HG03565 (cell line): ENCODE data around the gene MXD3.
"Not testable (repeated sequence)": the region's sequence is repeated elsewhere in the genome, so short reads cannot be mapped to it uniquely, and the experiment has no call there.

Source experiments
- ATAC-seq: cut with Tn5 transposase; IDR thresholded peaks from one replicate; pipeline ENCODE4 v1.9.1; 2021; ENCODE audit warnings: mild to moderate bottlenecking, moderate library complexity; ENCODE audit not compliant: unreplicated experiment

Gene MXD3, protein sequence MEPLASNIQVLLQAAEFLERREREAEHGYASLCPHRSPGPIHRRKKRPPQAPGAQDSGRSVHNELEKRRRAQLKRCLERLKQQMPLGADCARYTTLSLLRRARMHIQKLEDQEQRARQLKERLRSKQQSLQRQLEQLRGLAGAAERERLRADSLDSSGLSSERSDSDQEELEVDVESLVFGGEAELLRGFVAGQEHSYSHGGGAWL

DNA sequence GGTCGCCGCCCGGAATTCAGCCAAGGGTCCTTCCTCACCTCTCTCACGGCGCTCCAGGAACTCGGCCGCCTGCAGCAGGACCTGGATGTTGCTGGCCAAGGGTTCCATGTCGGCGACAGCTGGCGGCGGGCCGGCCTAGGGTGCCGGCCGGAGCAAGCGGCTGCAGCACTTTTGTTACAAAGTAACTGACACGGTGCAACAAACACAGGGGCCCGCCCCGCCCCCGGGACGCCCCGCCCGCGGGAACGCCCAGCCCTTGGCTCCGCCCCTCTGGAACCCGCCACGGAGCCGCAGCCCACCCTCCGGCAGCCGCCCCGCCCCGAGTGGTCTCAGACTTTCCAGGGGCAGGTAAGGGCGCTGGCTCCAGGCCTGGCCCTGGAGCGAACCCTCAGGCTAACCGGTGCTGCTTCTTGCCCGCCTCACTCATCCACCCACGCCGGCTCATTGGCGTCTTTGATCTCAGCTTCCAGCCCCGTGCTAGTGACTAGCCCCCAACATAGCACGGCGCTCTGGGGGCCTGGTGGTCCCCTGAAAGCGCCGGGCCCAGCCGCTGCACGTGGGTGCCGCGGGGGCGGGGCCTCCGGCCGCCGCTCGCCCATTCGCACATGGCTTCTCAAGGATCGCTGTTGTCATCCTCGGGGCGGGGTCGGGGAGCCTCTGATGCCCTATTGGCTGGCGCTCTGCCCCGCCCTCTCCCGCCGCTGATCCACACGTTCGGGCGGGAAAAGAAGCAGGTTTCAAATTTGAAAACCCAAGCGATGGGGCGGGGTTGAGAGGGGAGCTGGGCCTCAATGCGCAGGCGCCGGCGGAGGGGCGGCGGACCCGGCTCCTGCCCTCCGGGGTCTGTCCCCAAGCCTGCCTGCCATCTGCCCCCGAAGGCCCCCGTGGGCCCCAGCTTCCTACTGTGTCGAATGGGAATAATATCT lies at the start of gene MXD3:
Gene MXD3, minus strand, starts transcription at position 176 of the 926 bp plus-strand sequence. Its CDS starts 68 bp downstream, at position 108.
- peak; percentile 55 for ATAC-seq

- ATAC-seq = not testable (repeated sequence)
Observed at GRCh38 chr5:177360740-177361139, 49.0 kb upstream of the MXD3 start.

- no peak for ATAC-seq
Observed at GRCh38 chr5:177359860-177360259, 48.2 kb upstream of the MXD3 start.

- ATAC-seq = no peak
Observed at GRCh38 chr5:177359451-177359851, 47.8 kb upstream of the MXD3 start.

- no peak for ATAC-seq
Observed at GRCh38 chr5:177358370-177358819, 46.7 kb upstream of the MXD3 start.

- ATAC-seq = peak; percentile 85
Observed at GRCh38 chr5:177357459-177358351, 46.0 kb upstream of the MXD3 start, which contains the start of gene RGS14. Gene RGS14, plus strand, starts transcription at chr5:177357924. Its CDS starts 101 bp downstream, at chr5:177358025.

DNA sequence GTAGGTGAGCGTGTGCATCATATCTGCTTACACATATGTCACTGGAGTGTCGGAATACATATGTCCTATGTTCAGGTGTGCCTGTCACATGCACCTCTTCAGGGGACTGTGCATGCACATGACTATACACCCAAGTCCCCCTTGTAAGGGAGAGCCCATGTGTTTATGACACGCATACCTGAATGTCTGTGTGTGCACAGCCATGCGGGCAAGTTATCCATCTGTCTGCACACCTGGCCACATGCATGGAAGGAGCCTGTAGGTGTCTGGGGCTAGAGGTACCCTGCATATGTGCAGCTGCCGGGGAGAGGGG lies 45.4 kb upstream of the MXD3 start:
- ATAC-seq = no peak

- ATAC-seq = no peak
Observed at GRCh38 chr5:177356746-177357145, 45.0 kb upstream of the MXD3 start.

- ATAC-seq = no peak
Observed at GRCh38 chr5:177355868-177356168, 44.1 kb upstream of the MXD3 start.

GRCh38 chr5:177355162-177355867 lies 43.6 kb upstream of the MXD3 start:
- ATAC-seq = no peak

- no peak for ATAC-seq
Observed at GRCh38 chr5:177354711-177355110, 43.0 kb upstream of the MXD3 start.

DNA sequence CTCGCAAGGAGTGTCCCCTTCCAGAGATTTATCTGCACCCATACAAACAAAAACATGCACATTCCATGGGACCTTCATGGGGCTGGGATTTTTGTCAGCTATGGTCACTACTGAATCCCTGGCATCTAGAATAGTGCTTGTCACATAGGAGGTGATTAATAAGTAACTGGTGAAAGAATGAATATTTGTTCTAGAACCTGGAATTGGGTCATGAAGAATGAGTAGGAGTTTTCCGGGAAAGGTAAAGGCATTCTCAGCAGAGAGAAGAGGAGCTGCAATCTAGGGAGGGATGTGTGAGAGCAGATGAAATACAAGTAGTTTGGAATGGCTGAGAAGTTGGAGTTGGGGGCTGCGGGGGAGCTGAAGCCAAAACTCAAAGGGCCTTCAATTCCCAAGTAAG lies 42.6 kb upstream of the MXD3 start:
- ATAC-seq = no peak

DNA sequence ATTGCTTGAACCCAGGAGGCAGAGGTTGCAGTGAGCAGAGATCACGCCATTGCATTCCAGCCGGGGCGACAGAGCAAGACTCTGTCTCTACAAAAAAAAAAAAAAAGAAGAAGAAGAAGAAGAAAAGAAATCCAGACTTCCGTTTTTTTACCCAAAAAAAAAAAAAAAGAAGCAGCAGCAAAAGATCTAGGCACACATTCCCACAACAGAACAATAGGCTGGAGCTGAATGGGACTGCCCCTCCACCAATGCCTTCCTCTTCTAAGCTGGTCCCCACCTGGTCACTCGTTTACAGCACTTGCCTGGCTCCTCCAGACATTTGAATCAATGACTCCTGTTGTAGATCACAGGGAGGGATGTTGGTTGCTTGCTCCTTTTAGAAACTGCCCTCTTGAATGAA lies 41.4 kb upstream of the MXD3 start:
- no peak for ATAC-seq

DNA sequence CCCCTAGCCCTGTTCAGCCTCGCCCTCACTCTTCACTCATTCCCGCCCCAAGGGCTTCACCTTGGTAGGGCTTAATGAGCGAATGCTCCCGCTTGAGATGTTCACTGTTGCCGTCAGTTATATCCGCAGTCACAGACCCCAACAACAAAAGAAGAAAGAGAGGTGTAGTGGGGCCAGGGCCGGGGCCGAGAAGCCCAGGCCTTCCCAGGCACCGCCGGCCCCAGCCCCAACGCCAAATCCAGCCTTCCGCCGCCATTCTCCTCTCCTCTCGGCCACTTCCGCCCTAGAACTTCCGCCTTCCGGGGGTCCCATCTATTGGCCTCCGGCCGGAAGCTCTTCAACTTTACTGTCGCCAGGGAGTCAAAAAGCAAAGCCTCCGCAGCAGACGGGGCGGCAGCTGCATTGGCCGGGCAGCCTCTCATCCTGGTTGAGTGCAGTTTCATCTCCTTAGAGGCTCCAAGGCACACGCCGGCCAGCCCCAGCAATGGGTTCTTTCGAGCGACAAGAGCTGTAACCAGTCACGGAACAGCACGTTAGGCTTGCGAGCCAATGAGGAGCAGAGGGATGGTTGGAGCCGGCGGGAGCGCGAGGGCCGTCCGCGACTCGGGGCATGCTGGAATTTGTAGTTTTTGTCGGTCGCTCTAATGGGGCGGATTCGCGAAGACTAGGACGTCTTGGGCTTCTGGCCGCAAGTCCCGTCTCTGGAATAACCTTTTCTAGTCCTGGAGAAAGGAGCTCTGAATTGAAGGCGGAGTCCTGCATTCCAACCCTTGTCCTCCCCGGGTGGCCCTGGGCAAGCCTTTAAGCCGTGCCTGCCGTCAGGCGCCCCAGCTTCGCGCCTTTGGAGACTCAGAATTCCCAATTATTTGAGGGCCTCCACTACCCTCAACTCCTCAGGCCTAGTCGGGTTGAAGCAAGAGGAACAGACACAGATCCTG lies 40.0 kb upstream of the MXD3 start, which contains the start of gene LMAN2:
Gene LMAN2, minus strand, starts transcription at position 277 of the 938 bp plus-strand sequence. Its CDS starts 21 bp downstream, at position 256.
- ATAC-seq = peak; percentile 80

- peak; percentile 12 for ATAC-seq
Observed at GRCh38 chr5:177350776-177351391, 39.2 kb upstream of the MXD3 start.

DNA sequence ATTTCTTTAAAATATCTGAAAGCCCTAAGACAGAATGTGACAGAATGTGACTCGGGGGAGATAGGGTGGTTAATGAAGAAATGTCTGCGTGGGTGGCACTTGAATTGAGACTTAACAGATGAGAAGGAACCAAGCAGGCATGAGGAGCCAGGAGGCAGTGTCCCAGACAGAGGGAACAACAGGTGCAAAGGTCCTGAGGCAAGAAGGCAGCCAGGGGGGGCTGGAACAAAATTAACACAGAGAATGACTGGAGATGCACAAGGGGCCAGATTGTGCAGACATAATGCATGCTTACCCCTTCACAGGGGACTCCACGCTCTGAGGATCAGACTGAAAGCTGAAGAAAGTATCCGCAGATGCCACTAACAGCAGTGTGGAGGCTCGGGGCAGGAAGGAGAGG lies 38.1 kb upstream of the MXD3 start:
- ATAC-seq = no peak

- ATAC-seq = no peak
Observed at GRCh38 chr5:177349362-177349647, 37.6 kb upstream of the MXD3 start.

- ATAC-seq = no peak
Observed at GRCh38 chr5:177347699-177348098, 36.0 kb upstream of the MXD3 start.

DNA sequence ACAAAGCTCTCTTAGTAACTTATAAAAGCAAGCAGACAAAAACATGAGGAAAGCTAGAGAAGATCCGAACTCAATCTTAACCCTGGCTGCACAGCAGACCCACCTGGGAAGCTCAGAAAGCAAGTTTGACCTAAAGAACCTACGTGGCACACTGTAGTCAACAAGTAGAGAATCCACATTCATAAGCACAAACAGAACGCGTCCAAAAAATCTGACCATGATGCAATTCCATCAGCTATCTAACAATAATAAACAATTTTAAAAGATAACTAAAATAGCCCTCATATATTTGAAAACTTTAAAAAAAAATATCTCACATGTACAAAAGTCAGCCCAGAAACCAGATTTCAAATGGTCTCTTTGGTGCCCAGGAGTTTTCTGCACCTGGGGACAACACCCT lies 35.1 kb upstream of the MXD3 start:
- no peak for ATAC-seq
